SK-N-SH treated with all-trans-retinoic acid at 6 μM for 48 hours (cell line): ENCODE results near the gene SRPK2.

Source experiments
- PPARA ChIP-seq: fragments of 250-450 bp; sonication (Bioruptor Pico); IDR thresholded peaks from 2 replicates; pipeline ENCODE4 v1.5.0; 2020; ENCODE audit warnings: mild to moderate bottlenecking, borderline replicate concordance
- ZNF70 ChIP-seq: fragments of 450-650 bp; formaldehyde crosslinking; IDR thresholded peaks from 2 replicates; pipeline ENCODE4 v1.5.0; 2020; ENCODE audit warnings: mild to moderate bottlenecking, moderate library complexity
- TF ChIP-seq, protein P1 (sequence below): fragments of 250-450 bp; sonication (Bioruptor Pico); IDR thresholded peaks from 2 replicates; pipeline ENCODE4 v1.8.0; 2020; ENCODE audit warnings: mild to moderate bottlenecking, moderate library complexity, borderline replicate concordance
- TF ChIP-seq, protein P2 (sequence below): fragments of 250-450 bp; sonication (Bioruptor Pico); IDR thresholded peaks from 2 replicates; pipeline ENCODE4 v1.5.1; 2020; ENCODE audit warnings: low read depth, mild to moderate bottlenecking, moderate library complexity

DNA sequence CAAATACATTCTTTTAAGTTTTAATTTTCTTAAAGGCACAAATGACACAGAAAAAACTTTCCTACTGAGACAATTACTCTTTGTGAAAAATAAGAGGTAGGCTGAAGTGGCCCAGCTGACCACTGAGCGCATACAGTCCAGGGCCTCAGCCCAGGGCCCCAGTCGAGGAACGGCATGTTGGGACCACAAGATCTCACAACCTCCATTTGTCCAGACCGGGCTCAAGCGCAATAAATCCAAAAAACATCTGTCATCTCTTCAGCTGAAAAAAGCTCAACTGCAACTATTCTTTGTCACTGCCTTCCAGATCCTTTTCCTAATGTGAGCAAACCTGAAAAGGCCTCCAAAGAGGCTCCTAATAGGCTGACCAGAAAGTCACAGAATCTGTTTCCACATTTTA lies 165.8 kb downstream of the SRPK2 start:
- TF ChIP-seq PPARA (CRISPR knock-in tag) (no peak), ZNF70 (CRISPR knock-in tag) (no peak)
- TF ChIP-seq, protein P1, sequence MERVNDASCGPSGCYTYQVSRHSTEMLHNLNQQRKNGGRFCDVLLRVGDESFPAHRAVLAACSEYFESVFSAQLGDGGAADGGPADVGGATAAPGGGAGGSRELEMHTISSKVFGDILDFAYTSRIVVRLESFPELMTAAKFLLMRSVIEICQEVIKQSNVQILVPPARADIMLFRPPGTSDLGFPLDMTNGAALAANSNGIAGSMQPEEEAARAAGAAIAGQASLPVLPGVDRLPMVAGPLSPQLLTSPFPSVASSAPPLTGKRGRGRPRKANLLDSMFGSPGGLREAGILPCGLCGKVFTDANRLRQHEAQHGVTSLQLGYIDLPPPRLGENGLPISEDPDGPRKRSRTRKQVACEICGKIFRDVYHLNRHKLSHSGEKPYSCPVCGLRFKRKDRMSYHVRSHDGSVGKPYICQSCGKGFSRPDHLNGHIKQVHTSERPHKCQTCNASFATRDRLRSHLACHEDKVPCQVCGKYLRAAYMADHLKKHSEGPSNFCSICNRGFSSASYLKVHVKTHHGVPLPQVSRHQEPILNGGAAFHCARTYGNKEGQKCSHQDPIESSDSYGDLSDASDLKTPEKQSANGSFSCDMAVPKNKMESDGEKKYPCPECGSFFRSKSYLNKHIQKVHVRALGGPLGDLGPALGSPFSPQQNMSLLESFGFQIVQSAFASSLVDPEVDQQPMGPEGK (CRISPR knock-in tag) = no peak
- TF ChIP-seq, protein P2, sequence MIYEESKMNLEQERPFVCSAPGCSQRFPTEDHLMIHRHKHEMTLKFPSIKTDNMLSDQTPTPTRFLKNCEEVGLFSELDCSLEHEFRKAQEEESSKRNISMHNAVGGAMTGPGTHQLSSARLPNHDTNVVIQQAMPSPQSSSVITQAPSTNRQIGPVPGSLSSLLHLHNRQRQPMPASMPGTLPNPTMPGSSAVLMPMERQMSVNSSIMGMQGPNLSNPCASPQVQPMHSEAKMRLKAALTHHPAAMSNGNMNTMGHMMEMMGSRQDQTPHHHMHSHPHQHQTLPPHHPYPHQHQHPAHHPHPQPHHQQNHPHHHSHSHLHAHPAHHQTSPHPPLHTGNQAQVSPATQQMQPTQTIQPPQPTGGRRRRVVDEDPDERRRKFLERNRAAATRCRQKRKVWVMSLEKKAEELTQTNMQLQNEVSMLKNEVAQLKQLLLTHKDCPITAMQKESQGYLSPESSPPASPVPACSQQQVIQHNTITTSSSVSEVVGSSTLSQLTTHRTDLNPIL (CRISPR knock-in tag) = no peak
